B cell (primary cell): Measurements from ENCODE around the gene CDK6. TPM values are rescaled to one million over a fixed set of nuclear protein-coding genes. Genes with fewer than 3 reads are reported as not detected.

Experiments used
- ATAC-seq: fragments of 200-7000 bp; cut with Tn5 transposase; one replicate; pipeline ENCODE4 v1.10.0; 2021; ENCODE audit warnings: low read depth, mild to moderate bottlenecking, moderate number of reproducible peaks, moderate library complexity
- CTCF ChIA-PET: fragments of 350-600 bp; sonication (Branson Sonifier 250); formaldehyde crosslinking; loops from one replicate; lab custom pipeline; 2021; ENCODE audit warnings: antibody characterized with exemption, inconsistent platforms; lab: Charles Lee
- POLR2A ChIA-PET: fragments of 350-600 bp; sonication (Branson Sonifier 250); formaldehyde crosslinking; loops from one replicate; lab custom pipeline; 2021; ENCODE audit warnings: antibody characterized with exemption; lab: Charles Lee
- DNase-seq: peaks from one replicate; pipeline ENCODE4 v3.0.0; 2013
- H2AFZ ChIP-seq: 2 replicates; pipeline ENCODE4 v1.6.1; 2012; ENCODE audit warnings: mild to moderate bottlenecking, low read depth, low read length; ENCODE audit not compliant: insufficient read depth, poor library complexity, severe bottlenecking
- H3K27ac ChIP-seq, 2 donors: 1 replicate in 1 of 2; 2 replicates in 1 of 2; pipeline ENCODE4 v1.5.1; 2012 to 2013; ENCODE audit warnings: low read length in 2 of 2, mild to moderate bottlenecking in 2 of 2, moderate library complexity in 1 of 2
- H3K27me3 ChIP-seq, 4 experiments: fragments of 200-600 bp in 1 of 4; sonication (generic) in 1 of 4; replicated peaks in 1 of 4; 1 replicate in 2 of 4; 2 replicates in 2 of 4; pipeline versions ENCODE4 v1.6.1 to v1.7.0; 2013 to 2016; ENCODE audit warnings: low read length in 3 of 4, mild to moderate bottlenecking in 2 of 4, mixed read lengths in 1 of 4, moderate library complexity in 1 of 4; ENCODE audit not compliant: insufficient read depth in 4 of 4, control insufficient read depth in 3 of 4; ENCODE audit errors: control extremely low read depth in 1 of 4
- H3K36me3 ChIP-seq, 2 experiments: replicated peaks in 1 of 2; 1 replicate in 1 of 2; 2 replicates in 1 of 2; pipeline versions ENCODE4 v1.6.1 to v1.7.1; 2013; ENCODE audit warnings: low read length in 1 of 2; ENCODE audit not compliant: insufficient read depth in 2 of 2, control insufficient read depth in 1 of 2; ENCODE audit errors: control extremely low read depth in 1 of 2, extremely low read depth in 1 of 2
- H3K4me1 ChIP-seq, 2 donors: fragments of 200-600 bp in 1 of 2; sonication (generic) in 1 of 2; 1 replicate in 1 of 2; 2 replicates in 1 of 2; pipeline versions ENCODE4 v1.5.1 to v1.6.1; 2013 to 2017; ENCODE audit warnings: low read length in 2 of 2; ENCODE audit not compliant: control insufficient read depth in 2 of 2, insufficient read depth in 2 of 2
- H3K4me2 ChIP-seq: replicated peaks from 2 replicates; pipeline ENCODE3; 2012; ENCODE audit warnings: mild to moderate bottlenecking, low read depth, low read length; ENCODE audit not compliant: poor library complexity, severe bottlenecking
- H3K4me3 ChIP-seq, 5 experiments: fragments of 200-600 bp in 1 of 5; sonication (generic) in 1 of 5; 1 replicate in 3 of 5; 2 replicates in 2 of 5; pipeline versions ENCODE4 v1.5.1 to v1.7.0; 2011 to 2016; ENCODE audit warnings: low read length in 4 of 5, mild to moderate bottlenecking in 4 of 5, low read depth in 2 of 5, control low read depth in 1 of 5, moderate library complexity in 1 of 5; ENCODE audit not compliant: insufficient read depth in 1 of 5; ENCODE audit errors: control extremely low read depth in 1 of 5, extremely low read depth in 1 of 5
- H3K79me2 ChIP-seq: fragments of 200-600 bp; sonication (generic); one replicate; pipeline ENCODE4 v1.6.0; 2016; ENCODE audit warnings: low read length; ENCODE audit not compliant: control insufficient read depth, insufficient read depth
- H3K9ac ChIP-seq: fragments of 200-600 bp; sonication (generic); 2 replicates; pipeline ENCODE4 v1.6.1; 2017; ENCODE audit warnings: mild to moderate bottlenecking, low read length, moderate library complexity
- H3K9me3 ChIP-seq, 3 donors: one replicate each; pipeline versions ENCODE4 v1.6.1 to v1.7.1; 2013; ENCODE audit warnings: low read length in 2 of 3; ENCODE audit not compliant: control insufficient read depth in 2 of 3, insufficient read depth in 1 of 3; ENCODE audit errors: control extremely low read depth in 1 of 3
- H4K20me1 ChIP-seq: 2 replicates; pipeline ENCODE4 v1.6.0; 2012; ENCODE audit warnings: mild to moderate bottlenecking, low read length; ENCODE audit not compliant: insufficient read depth, control insufficient read depth, poor library complexity, severe bottlenecking
- H3K27ac Mint-ChIP-seq: one replicate; pipeline ENCODE4 v1.8.0; 2021; ENCODE audit warnings: mixed read lengths
- H3K27me3 Mint-ChIP-seq: one replicate; pipeline ENCODE4 v1.8.0; 2021; ENCODE audit warnings: mixed read lengths
- H3K4me1 Mint-ChIP-seq: one replicate; pipeline ENCODE4 v1.8.0; 2021; ENCODE audit warnings: mixed read lengths
- H3K4me3 Mint-ChIP-seq: one replicate; pipeline ENCODE4 v1.8.0; 2021; ENCODE audit warnings: mixed read lengths
- H3K9me3 Mint-ChIP-seq: one replicate; pipeline ENCODE4 v1.8.0; 2022; ENCODE audit warnings: mixed read lengths; ENCODE audit not compliant: insufficient read depth
- EZH2 ChIP-seq: IDR thresholded peaks from 2 replicates; pipeline ENCODE4 v1.6.1; 2012; ENCODE audit warnings: borderline replicate concordance, low read depth, mild to moderate bottlenecking, moderate library complexity, low read length; ENCODE audit not compliant: insufficient read depth, poor library complexity, severe bottlenecking
- WGBS: methylation state at CpG from one replicate; pipeline ENCODE4 v1.1.5; 2013; ENCODE audit warnings: missing lambda C conversion rate; ENCODE audit not compliant: insufficient coverage; 5-methylcytosine and 5-hydroxymethylcytosine counted together
- intact Hi-C: fragments of 100-400 bp; cut with micrococcal nuclease; formaldehyde crosslinking; loops from one replicate; pipeline ENCODE4 v1.10.0; 2022
- polyA plus RNA-seq: library from polyadenylated mRNA; depleted of rRNA; stranded (reverse); fragments of >200 nt; gene quantifications from 2 replicates; pipeline ENCODE4 v1.2.3, GENCODE V29; 2012
- small RNA-seq: library from RNA; depleted of rRNA; stranded (forward); fragments of <200 nt; gene quantifications from one replicate; pipeline ENCODE3, GENCODE V24; 2012; ENCODE audit warnings: low replicate concordance, low read depth; ENCODE audit not compliant: insufficient read length
- total RNA-seq, 2 donors: library from RNA; stranded (reverse); fragments of 120-200 nt in 1 of 2; gene quantifications; 1 replicate in 1 of 2; 2 replicates in 1 of 2; pipeline versions ENCODE4 v1.2.3 to v1.2.4, GENCODE V29; 2013 to 2022
- TF ChIP-seq, protein P1 (sequence below): fragments of 200-600 bp; IDR thresholded peaks from one replicate; pipeline ENCODE4 v1.8.0; 2022; ENCODE audit warnings: antibody characterized with exemption, mild to moderate bottlenecking

The CDK6 gene
- total and polyA plus RNA-seq, 2 donors (not counting 1 experiment from before 2014, with no cell fraction given) = 3.0 to 14.6 TPM

DNA sequence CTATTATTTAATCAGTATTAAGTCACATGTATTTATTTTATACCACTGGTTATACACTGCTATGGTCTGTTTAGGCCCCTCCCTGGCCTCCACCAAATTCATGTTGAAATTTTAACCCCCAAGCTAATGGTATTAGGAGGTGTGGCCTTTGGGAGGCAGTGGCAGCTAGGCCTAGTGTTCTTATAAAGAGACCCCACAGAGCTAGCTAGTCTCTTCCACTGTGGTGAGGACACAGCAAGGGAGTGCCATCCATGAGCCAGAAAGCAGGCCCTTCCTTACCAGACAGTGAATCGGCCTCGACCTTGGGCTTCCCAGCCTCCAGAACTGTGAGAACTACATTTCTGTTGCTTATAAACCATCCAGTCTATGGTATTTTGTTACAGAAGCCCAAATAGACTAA lies 279.1 kb downstream of the CDK6 start:
- no peak overlapping the region for H3K4me3 ChIP-seq
- peaks cover 6 to 7% of the 10 kb centered on the region in 2 experiments for H3K36me3 ChIP-seq
- H3K27me3 Mint-ChIP-seq = no peaks in the 10 kb centered on the region
- no peak overlapping the region for H3K4me2 ChIP-seq
- H3K4me1 ChIP-seq = no peaks in the 10 kb centered on the region
- POLR2A ChIA-PET = no interaction called here
- no peaks in the 10 kb centered on the region for H3K4me1 Mint-ChIP-seq
- no peak overlapping the region for H3K27ac Mint-ChIP-seq
- no peak overlapping the region for H2AFZ ChIP-seq
- ATAC-seq (no peak), DNase-seq (no peak)
- TF ChIP-seq, protein P1, sequence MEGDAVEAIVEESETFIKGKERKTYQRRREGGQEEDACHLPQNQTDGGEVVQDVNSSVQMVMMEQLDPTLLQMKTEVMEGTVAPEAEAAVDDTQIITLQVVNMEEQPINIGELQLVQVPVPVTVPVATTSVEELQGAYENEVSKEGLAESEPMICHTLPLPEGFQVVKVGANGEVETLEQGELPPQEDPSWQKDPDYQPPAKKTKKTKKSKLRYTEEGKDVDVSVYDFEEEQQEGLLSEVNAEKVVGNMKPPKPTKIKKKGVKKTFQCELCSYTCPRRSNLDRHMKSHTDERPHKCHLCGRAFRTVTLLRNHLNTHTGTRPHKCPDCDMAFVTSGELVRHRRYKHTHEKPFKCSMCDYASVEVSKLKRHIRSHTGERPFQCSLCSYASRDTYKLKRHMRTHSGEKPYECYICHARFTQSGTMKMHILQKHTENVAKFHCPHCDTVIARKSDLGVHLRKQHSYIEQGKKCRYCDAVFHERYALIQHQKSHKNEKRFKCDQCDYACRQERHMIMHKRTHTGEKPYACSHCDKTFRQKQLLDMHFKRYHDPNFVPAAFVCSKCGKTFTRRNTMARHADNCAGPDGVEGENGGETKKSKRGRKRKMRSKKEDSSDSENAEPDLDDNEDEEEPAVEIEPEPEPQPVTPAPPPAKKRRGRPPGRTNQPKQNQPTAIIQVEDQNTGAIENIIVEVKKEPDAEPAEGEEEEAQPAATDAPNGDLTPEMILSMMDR = no peak
- no peak for TF ChIP-seq EZH2
- no peaks in the 10 kb centered on the region for H3K79me2 ChIP-seq
- CTCF ChIA-PET = no interaction called here
- no peak overlapping the region for H3K9ac ChIP-seq
- no peaks in the 10 kb centered on the region for H4K20me1 ChIP-seq
- WGBS = 95% methylated on average over 2 of the region's 2 CpGs
- no peaks in the 10 kb centered on the region for H3K9me3 ChIP-seq
- intact Hi-C loops = no loop called here
- no peak overlapping the region for H3K4me3 Mint-ChIP-seq
- no peak overlapping the region for H3K27ac ChIP-seq
- H3K27me3 ChIP-seq = no peaks in the 10 kb centered on the region
- no peaks in the 10 kb centered on the region for H3K9me3 Mint-ChIP-seq

Small RNAs within 50 kb of the gene (small RNA-seq; reads per million reads assigned to genes)
- not detected for gene RNU6-10P

Other genes starting within 250 kb of the CDK6 start
- 56.9 and 58.4 TPM in 2 replicates for gene FAM133B, start 246.2 kb downstream of the CDK6 start, total RNA-seq
- gene FAM133B, start 246.2 kb downstream of the CDK6 start, polyA plus RNA-seq = 8.6 and 20.9 TPM in 2 replicates